IPS-15b (cell line): ENCODE measurements around the gene PSMG1.
"Not testable (repeated sequence)": the region's sequence is repeated elsewhere in the genome, so short reads cannot be mapped to it uniquely, and the experiment has no call there.

ENCODE experiments used
- H3K27me3 ChIP-seq: one replicate; pipeline ENCODE4 v1.6.1; 2013; ENCODE audit warnings: low read length; ENCODE audit not compliant: control insufficient read depth, insufficient read depth
- H3K36me3 ChIP-seq: one replicate; pipeline ENCODE4 v1.6.1; 2013; ENCODE audit warnings: low read length; ENCODE audit not compliant: control insufficient read depth, insufficient read depth
- H3K4me1 ChIP-seq: one replicate; pipeline ENCODE4 v1.6.1; 2013; ENCODE audit warnings: mild to moderate bottlenecking, low read length; ENCODE audit not compliant: control insufficient read depth, insufficient read depth
- H3K4me3 ChIP-seq: one replicate; pipeline ENCODE4 v1.5.1; 2013; ENCODE audit warnings: low read depth, low read length
- H3K9ac ChIP-seq: one replicate; pipeline ENCODE4 v1.6.1; 2013; ENCODE audit warnings: low read depth, mild to moderate bottlenecking, low read length
- H3K9me3 ChIP-seq: one replicate; pipeline ENCODE4 v1.6.1; 2013; ENCODE audit warnings: mild to moderate bottlenecking, low read length; ENCODE audit not compliant: control insufficient read depth, insufficient read depth

Gene PSMG1

DNA sequence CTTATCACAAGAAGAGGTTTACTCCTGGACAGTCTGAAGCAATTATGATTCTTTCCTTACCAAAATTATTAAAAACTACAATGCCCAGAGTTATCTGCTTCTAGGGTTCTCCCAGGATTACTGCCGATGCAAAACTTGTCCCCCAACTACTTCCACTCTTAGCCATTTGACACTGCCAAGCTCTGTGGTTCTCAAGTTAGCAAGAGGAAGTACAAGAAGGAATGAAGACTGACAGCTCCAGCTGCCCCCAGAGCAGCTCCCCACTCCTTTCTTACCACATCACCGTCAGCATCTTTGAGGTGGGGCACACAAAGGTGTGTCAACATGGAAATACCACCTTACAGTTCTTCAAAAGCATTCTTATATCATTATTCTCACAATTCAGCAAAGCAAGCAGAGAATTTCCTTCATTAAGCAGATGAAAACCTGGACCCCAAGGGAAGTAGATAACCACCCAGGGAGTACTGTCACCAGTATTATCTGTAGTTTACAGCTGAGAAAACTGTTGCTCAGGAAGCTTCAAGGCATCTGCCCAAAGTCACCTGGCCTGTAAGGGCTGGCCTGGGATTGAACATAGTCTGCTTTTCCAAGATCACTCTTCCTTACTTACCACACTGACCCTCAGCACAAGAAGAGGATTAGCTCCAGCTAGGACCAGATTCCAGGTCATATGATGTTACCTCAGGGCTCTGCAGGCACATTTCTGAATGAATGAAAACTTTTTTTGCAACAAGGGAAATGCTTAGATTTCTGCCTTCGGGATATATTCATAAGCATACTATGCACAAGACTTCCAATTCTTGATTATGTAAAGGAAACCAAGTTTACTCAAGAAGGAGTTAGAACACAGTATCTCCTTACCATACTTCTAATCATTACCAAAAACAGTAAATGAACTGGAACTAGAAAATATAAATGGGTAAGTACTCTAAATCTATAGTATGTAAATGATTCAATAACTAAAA lies 9.3 kb downstream of the PSMG1 start:
- Histone ChIP-seq H3K36me3 (no peaks in the 10 kb centered on the region), H3K4me1 (no peaks in the 10 kb centered on the region), H3K27me3 (no peaks in the 10 kb centered on the region), H3K9me3 (no peaks in the 10 kb centered on the region), H3K4me3 (no peak overlapping the region), H3K9ac (no peak overlapping the region)

DNA sequence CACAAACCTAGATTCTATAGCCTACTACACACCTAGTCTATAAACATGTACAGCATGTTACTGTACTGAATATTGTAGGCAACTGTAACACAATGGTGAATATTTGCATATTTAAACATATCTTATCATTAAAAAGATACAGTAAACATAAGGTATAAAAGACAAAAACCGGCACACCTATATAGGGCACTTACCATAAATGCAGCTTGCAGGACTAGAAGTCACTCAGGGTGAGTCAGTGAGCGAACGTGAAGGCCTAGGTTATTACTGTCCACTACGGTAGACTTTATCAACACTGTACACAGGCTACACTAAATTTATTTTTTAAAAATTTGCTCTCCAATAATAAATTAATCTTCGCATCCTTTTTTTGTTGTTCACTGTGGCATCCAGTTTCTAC lies 13.3 kb downstream of the PSMG1 start:
- Histone ChIP-seq H3K27me3 (no peaks in the 10 kb centered on the region), H3K4me3 (no peak overlapping the region), H3K9ac (no peak overlapping the region), H3K36me3 (no peaks in the 10 kb centered on the region), H3K9me3 (no peaks in the 10 kb centered on the region), H3K4me1 (no peaks in the 10 kb centered on the region)

DNA sequence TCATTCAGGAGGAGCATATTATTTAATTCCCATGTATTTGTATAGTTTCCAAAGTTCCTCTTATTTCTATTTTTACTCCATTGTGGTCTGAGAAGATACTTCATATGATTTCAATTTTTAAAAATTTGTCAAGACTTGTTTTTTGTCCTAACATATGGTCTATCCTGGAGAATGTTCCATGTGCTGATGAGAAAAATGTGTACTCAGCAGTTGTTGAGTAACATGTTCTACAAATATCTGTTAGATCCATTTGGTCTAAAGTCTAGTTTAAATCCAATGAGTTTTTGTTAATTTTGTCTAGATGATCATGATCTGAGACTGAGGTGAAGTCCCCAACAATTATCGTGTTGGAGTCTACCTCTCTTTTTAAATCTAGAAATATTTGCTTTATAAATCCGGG lies 14.5 kb downstream of the PSMG1 start:
- Histone ChIP-seq H3K36me3 (no peaks in the 10 kb centered on the region), H3K9ac (no peak overlapping the region), H3K4me3 (no peak overlapping the region), H3K4me1 (no peaks in the 10 kb centered on the region), H3K9me3 (no peaks in the 10 kb centered on the region), H3K27me3 (no peaks in the 10 kb centered on the region)

DNA sequence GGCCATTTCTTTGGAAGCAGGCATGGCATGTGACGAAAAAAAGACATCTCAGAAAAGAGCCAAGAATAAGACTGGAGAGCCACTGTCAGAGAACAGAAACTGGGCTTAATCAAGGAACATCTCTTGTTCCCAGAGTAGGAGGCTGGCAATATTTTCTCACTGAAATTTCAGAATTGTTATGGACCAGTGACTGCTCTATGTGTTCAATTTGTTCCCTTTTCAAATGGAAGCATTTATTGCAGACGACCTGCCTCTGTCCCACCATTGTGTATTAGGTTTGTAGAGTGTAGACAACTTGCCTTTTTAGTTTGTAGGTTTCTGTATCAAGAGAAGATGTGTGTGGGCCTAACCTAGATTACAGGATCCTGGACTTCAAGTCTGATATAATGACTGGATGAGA lies 18.7 kb downstream of the PSMG1 start:
- H3K36me3 ChIP-seq, result no peaks in the 10 kb centered on the region
- no peak overlapping the region for H3K4me3 ChIP-seq
- H3K4me1 ChIP-seq, result no peaks in the 10 kb centered on the region

DNA sequence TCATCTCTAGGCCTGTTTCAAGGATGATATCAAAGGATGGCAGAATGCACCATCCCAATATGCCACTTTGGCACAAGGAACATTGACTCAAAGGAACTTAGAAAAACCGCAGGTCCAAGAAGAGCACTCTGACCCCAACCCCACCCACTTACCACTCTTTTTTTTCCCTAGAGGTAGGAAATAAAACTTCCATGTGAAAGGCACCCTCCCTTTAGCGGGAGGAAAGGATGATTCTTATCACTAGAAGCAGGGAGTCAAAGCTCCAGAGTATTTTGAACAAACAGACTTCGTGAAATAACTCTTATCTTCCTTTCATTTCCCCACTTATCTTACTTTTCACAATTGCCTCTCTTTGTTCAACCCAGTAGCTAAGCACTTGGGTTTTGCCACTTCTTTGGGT lies 22.2 kb downstream of the PSMG1 start:
- Histone ChIP-seq H3K9me3 (no peaks in the 10 kb centered on the region), H3K9ac (no peak overlapping the region), H3K4me3 (no peak overlapping the region), H3K27me3 (no peaks in the 10 kb centered on the region), H3K4me1 (no peaks in the 10 kb centered on the region), H3K36me3 (no peaks in the 10 kb centered on the region)

More for the DNA sequence above, 18.7 kb downstream of the PSMG1 start:
- Histone ChIP-seq H3K9me3 (no peaks in the 10 kb centered on the region), H3K27me3 (no peaks in the 10 kb centered on the region), H3K9ac (no peak overlapping the region)

DNA sequence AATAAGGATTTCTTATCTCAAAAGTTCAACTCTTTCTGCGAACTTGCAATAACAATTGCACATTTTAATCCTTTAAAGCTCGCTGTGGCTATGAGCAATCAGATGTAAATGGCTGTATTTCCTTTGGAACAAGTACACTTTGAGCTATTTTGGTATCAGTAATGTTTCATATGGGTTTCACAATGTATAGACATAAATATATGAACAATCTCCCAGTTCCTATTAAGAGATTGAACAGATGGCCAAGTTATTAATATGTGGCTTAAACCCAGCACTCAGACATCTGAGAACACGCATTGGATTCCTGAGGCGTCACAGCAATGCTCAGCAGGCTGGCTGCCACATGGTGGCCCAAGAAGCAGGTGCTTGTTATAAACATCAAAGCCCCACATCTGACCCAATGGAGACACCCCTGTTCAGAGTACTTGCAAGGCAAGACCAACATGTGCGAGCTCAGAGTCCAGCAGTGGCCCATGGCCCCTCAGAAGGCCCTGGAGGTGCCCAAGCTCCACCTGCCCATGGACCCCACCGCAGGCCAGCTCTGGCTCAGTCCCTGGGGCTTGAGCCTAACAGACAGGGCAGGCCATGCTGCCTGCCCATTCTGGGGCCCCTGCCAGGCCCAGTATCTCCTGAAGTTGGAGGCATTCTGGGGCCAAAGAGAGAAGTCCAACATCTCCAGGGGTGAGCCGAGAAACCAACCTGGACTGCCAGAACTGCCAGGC lies 23.7 kb downstream of the PSMG1 start:
- no peaks in the 10 kb centered on the region for H3K9me3 ChIP-seq
- no peak overlapping the region for H3K4me3 ChIP-seq
- H3K9ac ChIP-seq, result no peak overlapping the region
- H3K36me3 ChIP-seq, result no peaks in the 10 kb centered on the region
- no peaks in the 10 kb centered on the region for H3K4me1 ChIP-seq
- H3K27me3 ChIP-seq, result no peaks in the 10 kb centered on the region

DNA sequence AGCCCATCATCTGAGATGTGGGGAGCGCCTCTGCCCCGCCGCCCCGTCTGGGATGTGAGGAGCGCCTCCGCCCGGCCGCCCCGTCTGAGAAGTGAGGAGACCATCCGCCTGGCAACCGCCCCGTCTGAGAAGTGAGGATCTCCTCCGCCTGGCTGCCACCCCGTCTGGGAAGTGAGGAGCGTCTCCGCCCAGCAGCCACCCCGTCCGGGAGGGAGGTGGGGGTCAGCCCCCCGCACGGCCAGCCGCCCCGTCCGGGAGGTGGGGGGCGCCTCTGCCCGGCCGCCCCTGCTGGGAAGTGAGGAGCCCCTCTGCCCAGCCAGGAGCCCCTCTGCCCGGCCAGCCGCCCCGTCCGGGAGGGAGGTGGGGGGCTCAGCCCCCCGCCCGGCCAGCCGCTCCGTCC lies 26.0 kb downstream of the PSMG1 start:
- H3K9me3 ChIP-seq, H3K4me3 ChIP-seq, H3K9ac ChIP-seq, H3K36me3 ChIP-seq, H3K4me1 ChIP-seq, H3K27me3 ChIP-seq: not testable (repeated sequence)

DNA sequence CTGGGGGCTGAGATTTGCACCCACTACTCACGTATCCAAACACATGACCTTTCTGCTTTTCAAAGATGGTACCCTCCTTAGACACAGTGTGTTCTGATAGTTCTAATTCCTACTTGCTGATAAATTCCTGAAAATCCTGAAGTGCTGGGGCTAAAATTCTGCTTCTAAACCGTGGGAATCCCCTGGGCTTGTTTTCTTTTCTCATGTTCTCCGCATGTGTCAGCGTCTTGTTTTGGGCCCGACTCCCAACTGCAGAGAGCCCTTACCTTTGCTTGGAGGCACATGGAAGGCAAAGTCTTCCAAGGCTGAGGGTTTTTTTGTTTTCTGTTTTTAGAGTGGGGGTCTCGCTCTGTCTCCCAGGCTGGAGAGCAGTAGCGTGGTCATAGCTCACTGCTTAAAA lies 27.2 kb downstream of the PSMG1 start:
- no peaks in the 10 kb centered on the region for H3K36me3 ChIP-seq
- no peaks in the 10 kb centered on the region for H3K4me1 ChIP-seq
- H3K4me3 ChIP-seq, result no peak overlapping the region
- H3K9me3 ChIP-seq, result no peaks in the 10 kb centered on the region
- no peaks in the 10 kb centered on the region for H3K27me3 ChIP-seq
- H3K9ac ChIP-seq, result no peak overlapping the region

DNA sequence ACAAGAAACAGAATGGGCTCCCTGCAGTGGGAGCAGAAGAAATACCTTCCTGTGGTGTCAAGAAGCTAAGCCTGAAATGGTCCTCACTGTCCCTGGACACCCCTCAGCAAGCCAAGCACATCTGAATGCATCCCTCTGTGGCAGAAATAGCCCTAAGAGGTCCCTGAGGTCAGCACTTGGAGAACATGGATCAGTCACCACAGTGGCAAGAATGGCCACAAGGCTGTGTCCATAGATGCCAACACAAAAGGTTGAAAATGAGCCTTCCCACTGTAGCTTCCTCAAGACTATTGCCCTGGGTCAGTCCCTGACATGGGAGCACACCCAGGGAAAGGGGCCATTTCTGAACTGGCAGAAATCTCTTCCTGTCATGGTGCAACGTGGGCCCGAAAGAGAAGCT lies 27.7 kb downstream of the PSMG1 start:
- Histone ChIP-seq H3K4me3 (no peak overlapping the region), H3K36me3 (no peaks in the 10 kb centered on the region), H3K9ac (no peak overlapping the region), H3K9me3 (no peaks in the 10 kb centered on the region), H3K4me1 (no peaks in the 10 kb centered on the region), H3K27me3 (no peaks in the 10 kb centered on the region)

DNA sequence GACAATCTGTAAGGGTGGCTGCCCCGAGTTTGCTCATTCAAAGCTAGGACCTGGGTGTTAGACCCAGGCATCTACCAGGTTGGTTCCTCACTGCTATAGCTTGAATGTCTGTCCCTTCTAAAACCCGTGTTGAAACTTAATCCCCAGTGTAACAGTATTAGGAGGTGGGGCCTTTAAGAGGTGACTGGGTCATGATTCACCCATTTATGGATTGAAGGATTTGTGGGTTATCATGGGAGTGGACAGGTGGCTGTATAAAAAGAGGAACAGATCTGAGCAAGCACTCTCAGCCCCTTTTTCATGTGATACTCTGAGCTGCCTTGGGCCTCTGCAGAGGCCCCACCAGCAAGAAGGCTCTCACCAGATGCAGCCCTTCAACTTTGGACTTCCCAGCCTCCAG lies 29.4 kb downstream of the PSMG1 start:
- H3K36me3 ChIP-seq, result no peaks in the 10 kb centered on the region
- H3K27me3 ChIP-seq, result no peaks in the 10 kb centered on the region
- no peaks in the 10 kb centered on the region for H3K4me1 ChIP-seq
- H3K9me3 ChIP-seq, result no peaks in the 10 kb centered on the region
- no peak overlapping the region for H3K9ac ChIP-seq
- H3K4me3 ChIP-seq, result no peak overlapping the region

DNA sequence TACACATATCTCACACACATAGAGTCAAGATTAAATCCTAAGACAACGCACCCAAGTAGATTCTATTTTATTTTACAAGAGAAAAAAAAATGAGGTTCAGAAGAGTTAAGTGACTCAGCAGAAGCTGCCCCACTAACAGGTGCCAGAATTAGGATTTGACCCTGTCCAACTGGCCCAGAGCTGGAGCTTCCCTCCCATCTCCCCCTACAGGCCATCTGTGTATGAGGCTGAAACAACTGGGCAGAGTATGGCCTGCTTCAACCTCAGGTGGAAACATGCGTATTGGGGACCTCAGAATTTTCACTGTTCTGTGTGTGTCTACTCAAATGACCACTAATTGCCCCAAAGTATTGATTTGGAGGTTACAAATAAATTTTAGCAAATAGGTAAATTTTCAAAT lies 29.9 kb downstream of the PSMG1 start:
- Histone ChIP-seq H3K9me3 (no peaks in the 10 kb centered on the region), H3K36me3 (no peaks in the 10 kb centered on the region), H3K4me1 (no peaks in the 10 kb centered on the region)

DNA sequence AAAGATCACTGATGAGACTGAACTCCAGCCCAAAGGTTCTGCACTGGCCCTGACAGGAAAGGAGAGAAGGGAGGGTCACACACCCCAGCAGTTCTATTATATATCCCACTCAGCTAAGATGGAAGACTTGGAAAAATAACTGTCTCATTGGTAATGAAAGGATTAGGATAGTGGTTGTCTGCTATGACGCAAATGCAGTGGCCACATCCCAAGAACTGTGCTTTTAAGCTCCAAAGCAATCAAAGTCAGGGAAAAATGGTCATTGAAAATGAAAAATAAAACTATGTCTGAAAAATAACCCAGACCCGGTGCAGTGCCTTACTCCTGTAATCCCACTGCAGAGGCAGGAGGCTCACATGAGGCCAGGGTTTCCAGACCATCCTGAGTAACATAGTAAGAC lies 31.0 kb downstream of the PSMG1 start:
- H3K9ac ChIP-seq, result no peak overlapping the region
- H3K27me3 ChIP-seq, result no peaks in the 10 kb centered on the region
- no peaks in the 10 kb centered on the region for H3K36me3 ChIP-seq
- no peaks in the 10 kb centered on the region for H3K4me1 ChIP-seq
- no peak overlapping the region for H3K4me3 ChIP-seq
- H3K9me3 ChIP-seq, result no peaks in the 10 kb centered on the region

More for the DNA sequence above, 29.9 kb downstream of the PSMG1 start:
- Histone ChIP-seq H3K4me3 (no peak overlapping the region), H3K27me3 (no peaks in the 10 kb centered on the region), H3K9ac (no peak overlapping the region)
